Trophoblast cell (in vitro differentiated cells and primary cell): ENCODE measurements around the gene PAX6.

Experiments
- DNase-seq, 2 donors: peaks; one replicate each; pipeline ENCODE4 v3.0.0-alpha.2; 2016
- H2AFZ ChIP-seq: 2 replicates; pipeline ENCODE4 v1.6.1; 2013; ENCODE audit warnings: low read length, moderate library complexity, mild to moderate bottlenecking; ENCODE audit not compliant: insufficient read depth, poor library complexity
- H2AK5ac ChIP-seq: 2 replicates; pipeline ENCODE4 v1.6.1; 2013; ENCODE audit warnings: mild to moderate bottlenecking, low read length
- H2BK120ac ChIP-seq: 2 replicates; pipeline ENCODE4 v1.6.1; 2013; ENCODE audit warnings: low read length, mild to moderate bottlenecking, moderate library complexity; ENCODE audit not compliant: insufficient read depth, poor library complexity
- H2BK12ac ChIP-seq: 2 replicates; pipeline ENCODE4 v1.6.1; 2013; ENCODE audit warnings: mild to moderate bottlenecking, low read length, moderate library complexity
- H2BK5ac ChIP-seq: 2 replicates; pipeline ENCODE4 v1.6.1; 2013; ENCODE audit warnings: low read length, low read depth, moderate library complexity, mild to moderate bottlenecking; ENCODE audit not compliant: poor library complexity
- H3K14ac ChIP-seq: 2 replicates; pipeline ENCODE4 v1.6.1; 2013; ENCODE audit warnings: mild to moderate bottlenecking, low read length
- H3K18ac ChIP-seq: 2 replicates; pipeline ENCODE4 v1.6.1; 2013; ENCODE audit warnings: mild to moderate bottlenecking, low read length
- H3K23ac ChIP-seq: 2 replicates; pipeline ENCODE4 v1.6.1; 2013; ENCODE audit warnings: low read length
- H3K27ac ChIP-seq: 2 replicates; pipeline ENCODE4 v1.5.1; 2013; ENCODE audit warnings: low read depth, mild to moderate bottlenecking, inconsistent platforms, low read length, moderate library complexity
- H3K27me3 ChIP-seq: 2 replicates; pipeline ENCODE4 v1.6.1; 2013; ENCODE audit warnings: inconsistent platforms, mild to moderate bottlenecking, low read length, moderate library complexity; ENCODE audit not compliant: insufficient read depth
- H3K36me3 ChIP-seq, 2 experiments: 1 replicate in 1 of 2; 2 replicates in 1 of 2; pipeline ENCODE4 v1.6.1; 2013; ENCODE audit warnings: low read length in 2 of 2, mild to moderate bottlenecking in 2 of 2, moderate library complexity in 1 of 2; ENCODE audit not compliant: insufficient read depth in 2 of 2, control insufficient read depth in 1 of 2
- H3K4ac ChIP-seq: 2 replicates; pipeline ENCODE4 v1.6.1; 2013; ENCODE audit warnings: low read depth, mild to moderate bottlenecking, low read length, moderate library complexity
- H3K4me1 ChIP-seq, 2 experiments: 1 replicate in 1 of 2; 2 replicates in 1 of 2; pipeline ENCODE4 v1.6.1; 2013; ENCODE audit warnings: low read length in 2 of 2, mild to moderate bottlenecking in 2 of 2, moderate library complexity in 1 of 2; ENCODE audit not compliant: insufficient read depth in 2 of 2, control insufficient read depth in 1 of 2
- H3K4me2 ChIP-seq: 2 replicates; pipeline ENCODE4 v1.6.1; 2013; ENCODE audit warnings: inconsistent platforms, mild to moderate bottlenecking, low read length, moderate library complexity
- H3K4me3 ChIP-seq: 2 replicates; pipeline ENCODE4 v1.5.1; 2013; ENCODE audit warnings: mild to moderate bottlenecking, low read depth, low read length, inconsistent platforms
- H3K79me1 ChIP-seq: one replicate; pipeline ENCODE4 v1.6.1; 2013; ENCODE audit warnings: low read length
- H3K79me2 ChIP-seq: 2 replicates; pipeline ENCODE4 v1.6.1; 2013; ENCODE audit warnings: low read length, mild to moderate bottlenecking; ENCODE audit not compliant: control insufficient read depth, insufficient read depth, poor library complexity
- H3K9ac ChIP-seq: 2 replicates; pipeline ENCODE4 v1.6.1; 2013; ENCODE audit warnings: mild to moderate bottlenecking, low read length
- H3K9me3 ChIP-seq: 2 replicates; pipeline ENCODE4 v1.6.1; 2013; ENCODE audit warnings: low read depth, mild to moderate bottlenecking, control low read depth, inconsistent platforms, low read length; ENCODE audit not compliant: insufficient read depth
- H4K12ac ChIP-seq: 2 replicates; pipeline ENCODE4 v1.6.1; 2013; ENCODE audit warnings: low read depth, mild to moderate bottlenecking, low read length, moderate library complexity
- H4K8ac ChIP-seq: 2 replicates; pipeline ENCODE4 v1.6.1; 2013; ENCODE audit warnings: low read depth, mild to moderate bottlenecking, low read length, moderate library complexity
- H4K91ac ChIP-seq: one replicate; pipeline ENCODE4 v1.6.1; 2013; ENCODE audit warnings: low read depth, mild to moderate bottlenecking, low read length, moderate library complexity
- WGBS: extraction: QIAGEN DNeasy Blood & Tissue Kit; methylation state at CpG from one replicate; pipeline ENCODE4 v1.1.7; 2013; ENCODE audit warnings: missing lambda C conversion rate; ENCODE audit not compliant: insufficient read length, insufficient coverage; ENCODE audit errors: extremely low coverage; 5-methylcytosine and 5-hydroxymethylcytosine counted together

The PAX6 gene

GRCh38 chr11:31807799-31808667, 3.1 kb downstream of the PAX6 start:
- Histone ChIP-seq H2BK120ac (no peak overlapping the region), H3K27me3 (peaks cover 96% of the 10 kb centered on the region), H2BK12ac (no peak overlapping the region), H3K9ac (no peak overlapping the region), H3K23ac (no peak overlapping the region), H4K12ac (no peak overlapping the region), H3K36me3 (no peaks in the 10 kb centered on the region), H2AFZ (no peak overlapping the region), H3K9me3 (peaks cover 6% of the 10 kb centered on the region), H2BK5ac (no peak overlapping the region), H3K18ac (no peak overlapping the region), H4K91ac (no peak overlapping the region), H3K14ac (no peak overlapping the region), H3K27ac (no peak overlapping the region), H3K79me1 (no peaks in the 10 kb centered on the region), H3K79me2 (no peaks in the 10 kb centered on the region), H2AK5ac (no peak overlapping the region), H3K4me3 (no peak overlapping the region), H3K4me2 (no peak overlapping the region), H3K4me1 (peaks cover 25 to 26% of the 10 kb centered on the region in 2 experiments), H3K4ac (no peak overlapping the region), H4K8ac (no peak overlapping the region)
- DNase-seq: no peak
- WGBS: no CpG with 5 or more reads among the region's 9 CpGs

DNA sequence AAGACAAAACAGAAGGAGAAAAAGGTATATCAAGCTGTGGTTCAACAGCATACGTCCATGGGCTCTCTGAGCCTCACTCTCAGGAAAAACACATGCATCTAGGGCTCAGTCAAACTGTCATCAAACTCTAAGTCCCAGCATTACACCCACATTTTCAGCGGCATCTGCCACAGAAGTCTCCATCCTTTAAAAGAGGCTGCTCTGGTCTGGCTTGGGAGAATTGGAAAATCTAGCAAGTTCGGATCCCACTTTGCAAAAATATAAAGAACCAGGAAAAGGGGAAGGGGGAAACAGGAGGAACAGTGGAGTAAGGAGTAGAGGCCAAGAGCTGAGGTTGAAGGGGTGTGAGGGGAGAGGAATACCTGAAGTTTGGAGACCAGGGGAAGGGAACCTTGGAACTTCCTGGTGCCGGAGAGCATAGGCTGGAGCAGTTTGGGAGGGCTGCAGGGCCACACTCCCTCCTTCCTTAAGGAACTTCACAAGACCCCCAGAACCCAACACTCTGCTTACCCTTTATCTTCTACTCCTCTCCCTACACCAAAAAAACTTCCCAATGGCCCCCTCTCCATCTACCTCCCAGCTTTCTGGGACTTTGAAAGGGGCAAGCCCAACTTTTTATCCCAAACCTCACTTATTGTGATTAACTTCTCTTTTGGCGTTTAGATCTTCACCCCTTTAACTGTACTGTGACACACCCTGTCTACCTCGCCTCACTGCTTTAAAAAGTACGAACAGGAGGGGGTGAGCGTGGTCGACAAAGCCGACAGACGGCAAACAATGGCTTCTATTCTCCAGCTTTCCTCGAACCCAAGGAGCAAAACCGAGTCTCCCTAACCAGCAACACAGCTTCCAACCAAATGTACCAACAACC, 4.0 kb downstream of the PAX6 start:
- Histone ChIP-seq H3K4me2 (no peak overlapping the region), H3K27ac (no peak overlapping the region)
- DNase-seq: no peak

GRCh38 chr11:31806186-31806927, 4.8 kb downstream of the PAX6 start:
- Histone ChIP-seq H3K36me3 (no peaks in the 10 kb centered on the region), H3K79me2 (no peaks in the 10 kb centered on the region), H3K14ac (no peak overlapping the region), H2BK5ac (no peak overlapping the region), H3K23ac (no peak overlapping the region), H4K12ac (no peak overlapping the region), H2AFZ (peak overlapping the region; percentile 13), H4K91ac (no peak overlapping the region), H3K4ac (no peak overlapping the region), H2AK5ac (no peak overlapping the region), H3K4me3 (no peak overlapping the region), H2BK120ac (no peak overlapping the region), H3K9ac (no peak overlapping the region), H3K79me1 (no peaks in the 10 kb centered on the region), H3K18ac (no peak overlapping the region), H4K8ac (no peak overlapping the region), H3K9me3 (peaks cover 6% of the 10 kb centered on the region), H3K4me1 (peaks cover 18 to 21% of the 10 kb centered on the region in 2 experiments), H3K27me3 (peaks cover 88% of the 10 kb centered on the region), H3K27ac (no peak overlapping the region), H3K4me2 (no peak overlapping the region), H2BK12ac (no peak overlapping the region)
- DNase-seq: no peak
- no CpG with 5 or more reads among the region's 36 CpGs for WGBS

More for the DNA sequence above, 4.0 kb downstream of the PAX6 start:
- H2AK5ac ChIP-seq: no peak overlapping the region
- no peak overlapping the region for H3K9ac ChIP-seq
- H2BK120ac ChIP-seq: no peak overlapping the region
- peak overlapping the region; percentile 63 for H3K23ac ChIP-seq
- H2AFZ ChIP-seq: no peak overlapping the region
- no peaks in the 10 kb centered on the region for H3K36me3 ChIP-seq
- no peak overlapping the region for H2BK5ac ChIP-seq
- H3K79me1 ChIP-seq: no peaks in the 10 kb centered on the region
- H3K27me3 ChIP-seq: peaks cover 93% of the 10 kb centered on the region
- H4K91ac ChIP-seq: no peak overlapping the region
- H3K9me3 ChIP-seq: peaks cover 6% of the 10 kb centered on the region
- no peaks in the 10 kb centered on the region for H3K79me2 ChIP-seq
- no peak overlapping the region for H3K4me3 ChIP-seq
- no peak overlapping the region for H4K8ac ChIP-seq
- no CpG with 5 or more reads among the region's 13 CpGs for WGBS
- H4K12ac ChIP-seq: no peak overlapping the region
- no peak overlapping the region for H3K18ac ChIP-seq
- peaks cover 19 to 22% of the 10 kb centered on the region in 2 experiments for H3K4me1 ChIP-seq
- no peak overlapping the region for H2BK12ac ChIP-seq
- no peak overlapping the region for H3K4ac ChIP-seq
- H3K14ac ChIP-seq: no peak overlapping the region

GRCh38 chr11:31805629-31806185, 5.4 kb downstream of the PAX6 start:
- H3K79me1 ChIP-seq: no peaks in the 10 kb centered on the region
- no peak overlapping the region for H2AFZ ChIP-seq
- no peak overlapping the region for H3K4me3 ChIP-seq
- no peak overlapping the region for H3K18ac ChIP-seq
- H2AK5ac ChIP-seq: no peak overlapping the region
- H4K8ac ChIP-seq: no peak overlapping the region
- no peak overlapping the region for H3K4me2 ChIP-seq
- DNase-seq: no peak
- no peak overlapping the region for H3K14ac ChIP-seq
- H3K4me1 ChIP-seq: peaks cover 12 to 16% of the 10 kb centered on the region in 2 experiments
- H3K27ac ChIP-seq: no peak overlapping the region
- H4K12ac ChIP-seq: no peak overlapping the region
- H2BK120ac ChIP-seq: no peak overlapping the region
- H3K9me3 ChIP-seq: peaks cover 2% of the 10 kb centered on the region
- H3K9ac ChIP-seq: no peak overlapping the region
- H3K36me3 ChIP-seq: no peaks in the 10 kb centered on the region
- H2BK5ac ChIP-seq: no peak overlapping the region
- no peak overlapping the region for H3K4ac ChIP-seq
- no peak overlapping the region for H4K91ac ChIP-seq
- no peaks in the 10 kb centered on the region for H3K79me2 ChIP-seq
- H2BK12ac ChIP-seq: no peak overlapping the region
- peaks cover 88% of the 10 kb centered on the region for H3K27me3 ChIP-seq
- no CpG with 5 or more reads among the region's 20 CpGs for WGBS
- no peak overlapping the region for H3K23ac ChIP-seq
